Cortex of kidney (tissue), 1 donor: ENCODE results near the gene BAHCC1.

Source experiments
- DNase-seq: peaks from one replicate; lab custom pipeline; 2025; lab: John Stamatoyannopoulos, UW

BAHCC1 gene

DNA sequence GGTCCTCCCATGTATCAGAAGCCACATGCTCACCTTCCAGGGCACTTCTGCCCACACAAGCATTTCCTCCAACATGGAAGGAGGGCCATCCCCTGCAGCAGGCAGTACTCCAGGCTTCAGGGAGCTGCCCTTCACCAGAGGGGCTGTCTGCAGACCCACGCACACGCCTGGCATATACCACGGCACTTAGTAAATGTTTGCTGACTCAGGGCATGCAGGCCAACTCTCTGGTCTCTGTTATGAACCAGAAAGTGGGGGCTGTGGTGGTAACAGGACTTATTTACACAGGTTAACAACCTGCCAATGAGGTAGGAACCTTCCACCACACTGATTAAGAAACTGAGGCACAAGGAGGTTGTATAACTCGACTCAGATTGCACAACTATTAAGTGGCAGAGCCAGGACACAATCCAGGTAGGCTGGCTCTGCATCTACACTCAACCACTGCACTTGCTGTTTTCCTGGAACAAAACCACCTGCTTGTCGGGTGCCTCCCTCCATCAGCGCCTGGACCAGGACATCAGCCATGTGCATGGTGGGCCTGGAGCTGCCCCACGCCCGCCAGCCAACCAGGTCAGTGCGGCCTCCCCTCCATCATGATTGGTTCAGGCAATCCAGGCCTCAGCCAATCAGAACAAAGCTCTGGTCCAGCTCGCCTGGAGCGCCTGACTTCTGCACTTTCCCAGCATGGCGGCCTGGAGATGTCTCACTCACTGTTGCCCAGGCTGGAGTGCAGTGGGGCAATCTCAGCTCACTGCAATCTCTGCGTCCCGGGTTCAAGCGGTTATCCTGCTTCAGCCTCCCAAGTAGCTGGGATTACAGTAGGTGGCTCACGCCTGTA lies 98.2 kb downstream of the BAHCC1 start:
- no peak for DNase-seq

DNA sequence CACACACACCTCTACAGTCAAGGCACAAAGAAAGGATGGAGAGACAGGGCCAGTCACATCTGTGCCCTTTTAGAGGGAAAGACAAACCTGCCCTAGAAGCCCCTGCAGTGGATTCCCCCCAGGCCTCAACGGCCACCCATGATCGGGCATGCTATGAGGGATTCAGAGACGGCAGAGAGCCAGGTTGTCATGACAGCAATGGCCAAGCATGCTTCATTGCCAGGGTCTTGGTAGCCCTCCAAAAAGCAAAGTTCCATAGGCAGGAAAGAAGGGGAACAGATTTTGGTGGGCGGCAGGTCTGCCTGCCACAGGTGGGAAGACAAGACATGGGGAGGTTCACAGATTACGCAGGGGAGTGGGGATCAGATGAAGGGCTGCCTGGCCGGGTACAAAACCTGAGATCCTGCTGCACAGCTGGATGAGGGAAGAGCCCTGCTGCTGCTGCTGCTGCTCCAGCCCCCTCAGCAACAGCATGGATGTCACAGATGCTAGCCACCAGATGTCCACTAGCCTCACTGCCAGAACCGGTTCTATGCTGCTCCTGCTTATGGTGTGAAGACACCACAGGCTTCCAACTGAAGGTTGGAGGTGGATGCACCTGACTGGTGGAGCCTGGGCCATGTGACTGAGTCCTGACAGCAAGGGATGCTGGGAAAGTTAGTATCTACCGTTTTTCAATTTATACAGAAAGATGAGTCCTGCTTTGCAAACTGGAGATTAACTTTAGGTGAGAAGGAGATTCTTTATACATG lies 99.5 kb downstream of the BAHCC1 start:
- no peak for DNase-seq

DNA sequence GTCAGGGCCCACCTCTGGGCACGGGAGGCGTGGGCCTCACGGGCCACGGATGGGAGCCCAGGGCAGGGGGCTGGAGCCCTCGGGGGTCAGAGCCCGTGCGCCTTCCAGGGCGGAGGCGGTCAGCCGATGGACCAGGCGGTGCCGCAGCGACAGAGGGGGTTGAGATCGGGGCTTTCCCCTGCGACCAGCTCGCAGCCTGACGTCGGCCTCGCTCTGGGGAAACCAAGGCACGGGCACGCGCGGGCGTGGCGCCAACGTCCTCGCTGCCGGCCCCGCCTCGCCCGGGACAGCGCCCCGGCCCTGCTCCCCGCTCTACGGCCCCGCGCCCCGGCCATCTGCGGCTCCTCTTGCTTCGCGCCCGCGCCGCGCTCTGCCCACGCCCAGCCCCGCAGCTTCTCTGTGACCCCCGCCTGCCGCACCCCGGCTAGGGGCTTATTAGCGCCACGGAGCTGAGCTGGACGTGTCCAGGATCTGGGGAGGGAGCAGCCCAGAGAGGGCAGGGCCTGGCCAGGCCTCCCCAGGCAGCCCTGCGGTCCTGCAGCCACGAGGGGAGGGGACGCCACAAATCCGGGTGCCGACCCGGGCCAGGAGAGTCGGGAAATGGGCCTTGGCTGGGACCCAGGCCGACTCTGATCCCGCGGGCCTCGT lies 103.8 kb downstream of the BAHCC1 start:
- no peak for DNase-seq

DNA sequence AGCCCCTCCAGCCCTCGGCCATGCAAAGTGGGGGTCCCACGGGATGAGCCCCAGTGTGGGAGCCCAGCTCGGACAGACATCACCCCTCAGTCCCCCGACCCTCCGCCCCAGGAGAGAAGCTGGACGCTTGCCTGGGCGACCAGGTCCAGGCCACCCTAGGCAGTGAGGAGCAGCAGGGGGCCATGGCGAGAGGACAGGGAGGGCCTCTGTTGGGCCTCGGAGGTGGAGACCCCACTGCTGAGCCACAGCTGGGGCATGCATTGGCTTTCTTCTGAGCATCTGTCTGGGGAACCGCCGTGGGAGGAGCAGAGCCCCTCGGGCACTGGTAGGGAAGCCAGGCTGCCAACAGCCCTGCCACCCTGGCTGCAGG lies 104.3 kb downstream of the BAHCC1 start:
- no peak for DNase-seq

DNA sequence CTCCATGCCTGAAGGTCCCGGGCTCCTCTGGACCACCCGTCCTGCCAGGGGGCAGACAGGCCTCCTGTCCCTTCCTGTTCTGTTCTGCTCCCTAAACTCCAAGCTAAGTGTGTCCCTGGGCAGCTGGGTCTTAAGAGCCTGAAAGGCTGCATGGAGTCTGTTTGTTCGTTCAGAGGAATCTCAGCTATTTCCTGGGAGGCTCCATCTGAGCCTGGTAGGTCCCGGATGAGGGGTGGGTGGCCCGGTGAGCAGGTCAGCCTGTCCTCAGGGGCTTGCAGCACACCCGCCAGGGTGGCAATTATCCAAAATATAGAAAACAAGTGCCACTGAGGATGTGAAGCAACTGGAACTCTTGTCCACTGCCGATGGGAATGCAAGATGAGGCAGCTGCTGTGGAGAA lies 104.8 kb downstream of the BAHCC1 start:
- no peak for DNase-seq

DNA sequence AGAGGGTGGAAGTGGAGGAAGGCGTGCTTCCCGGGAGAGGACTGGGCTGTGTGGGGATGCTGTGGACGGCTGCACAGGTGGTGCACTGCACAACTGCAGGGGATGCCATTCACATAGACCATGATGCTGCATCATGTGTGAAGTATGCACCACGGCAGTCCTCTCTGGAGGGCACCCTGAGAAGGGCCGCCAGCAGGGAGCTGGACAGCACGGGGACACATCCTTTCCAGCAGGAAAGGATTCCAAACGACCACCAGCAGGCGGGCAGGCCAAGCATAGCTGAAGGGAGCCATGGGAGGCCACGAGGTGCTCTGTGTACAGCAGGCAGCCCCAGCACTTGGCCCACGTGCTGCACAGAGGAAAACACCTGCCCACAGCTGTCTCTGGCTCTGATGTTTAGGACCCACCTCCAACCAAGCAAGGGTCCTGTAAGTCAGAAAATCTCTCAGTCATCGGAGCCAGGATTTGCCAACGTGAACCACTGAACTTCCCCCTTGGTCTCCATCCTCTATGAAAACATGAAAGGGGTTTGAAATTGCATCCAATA lies 107.3 kb downstream of the BAHCC1 start:
- no peak for DNase-seq

DNA sequence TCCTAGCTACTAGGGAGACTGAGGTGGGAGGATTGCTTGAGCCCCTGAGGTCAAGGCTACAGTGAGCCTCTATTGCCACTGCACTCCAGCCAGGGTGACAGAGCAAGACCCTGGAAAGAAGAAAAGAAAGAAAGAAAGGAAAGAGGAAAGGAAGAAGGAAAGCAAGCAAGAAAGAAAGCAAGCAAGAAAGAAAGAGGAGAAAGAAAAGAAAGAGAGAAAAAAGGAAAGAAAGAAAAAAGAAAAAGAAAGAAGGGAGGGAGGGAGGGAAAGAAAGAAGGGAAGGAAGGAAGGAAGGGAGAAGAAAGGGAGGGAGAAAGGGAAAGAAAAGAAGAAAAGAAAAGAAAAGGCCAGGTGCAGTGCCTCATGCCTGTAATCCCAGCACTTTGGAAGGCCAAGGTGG lies 108.4 kb downstream of the BAHCC1 start:
- no peak for DNase-seq

DNA sequence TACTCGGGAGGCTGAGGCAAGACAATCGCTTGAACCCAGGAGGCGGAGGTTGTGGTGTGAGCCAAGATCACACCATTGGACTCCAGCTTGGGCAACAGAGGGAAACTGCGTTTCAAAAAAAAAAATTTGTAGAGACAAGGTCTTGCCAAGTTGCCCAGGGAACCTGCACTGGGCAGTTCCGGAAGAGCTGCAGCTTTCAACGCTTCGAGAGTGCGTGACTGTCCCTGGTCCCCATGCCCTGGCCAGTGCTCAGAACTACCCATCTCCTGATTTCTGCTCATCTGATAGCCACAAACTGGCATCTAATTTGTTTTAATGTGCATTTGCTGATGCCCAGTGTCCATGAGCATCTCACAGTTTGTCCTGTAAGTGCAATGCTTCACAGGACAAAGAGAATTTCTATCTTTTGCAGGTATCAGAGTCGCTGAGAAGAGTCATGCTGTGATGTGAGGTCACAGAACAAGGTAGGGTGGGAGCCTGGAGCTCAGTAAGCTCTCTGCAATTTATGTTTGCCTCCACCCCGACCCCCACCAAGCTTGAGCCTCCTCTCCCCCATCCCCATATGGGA lies 113.5 kb downstream of the BAHCC1 start:
- DNase-seq: no peak

DNA sequence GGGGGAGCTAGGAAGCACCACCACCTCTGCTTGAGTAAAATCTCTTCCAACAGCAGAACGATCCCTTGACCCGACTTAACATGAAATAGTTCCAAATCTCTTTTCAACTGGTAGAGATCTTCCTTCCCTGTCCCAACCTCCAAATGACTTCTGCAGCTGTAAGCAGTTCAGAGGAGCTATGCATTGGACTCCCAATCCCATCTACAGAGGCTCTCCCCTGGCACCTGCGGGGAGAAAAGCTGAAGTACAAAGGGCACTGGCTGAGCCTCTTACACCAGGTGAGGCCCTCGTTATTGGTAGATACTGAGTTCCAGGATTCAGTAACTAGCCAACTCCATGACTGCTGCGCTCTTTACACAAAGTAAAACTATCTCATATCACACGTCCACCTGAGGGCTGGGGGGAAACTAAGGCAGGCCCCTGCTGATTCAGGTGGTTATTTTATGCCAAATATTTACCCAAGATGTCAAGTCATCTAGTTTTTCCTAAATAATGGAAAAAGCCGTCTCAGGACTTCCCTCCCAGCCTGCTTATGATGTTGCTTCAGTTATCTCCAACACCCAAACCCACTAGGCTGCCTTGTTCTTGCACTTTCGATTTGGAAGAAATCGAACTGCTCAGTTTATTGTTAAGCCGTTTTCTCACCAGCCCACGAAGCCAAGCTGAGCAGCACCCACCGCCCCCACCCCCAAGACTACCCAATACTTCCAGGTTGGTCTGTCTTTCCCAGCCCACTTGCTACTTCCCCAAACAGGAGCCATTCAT lies 114.1 kb downstream of the BAHCC1 start:
- no peak for DNase-seq

DNA sequence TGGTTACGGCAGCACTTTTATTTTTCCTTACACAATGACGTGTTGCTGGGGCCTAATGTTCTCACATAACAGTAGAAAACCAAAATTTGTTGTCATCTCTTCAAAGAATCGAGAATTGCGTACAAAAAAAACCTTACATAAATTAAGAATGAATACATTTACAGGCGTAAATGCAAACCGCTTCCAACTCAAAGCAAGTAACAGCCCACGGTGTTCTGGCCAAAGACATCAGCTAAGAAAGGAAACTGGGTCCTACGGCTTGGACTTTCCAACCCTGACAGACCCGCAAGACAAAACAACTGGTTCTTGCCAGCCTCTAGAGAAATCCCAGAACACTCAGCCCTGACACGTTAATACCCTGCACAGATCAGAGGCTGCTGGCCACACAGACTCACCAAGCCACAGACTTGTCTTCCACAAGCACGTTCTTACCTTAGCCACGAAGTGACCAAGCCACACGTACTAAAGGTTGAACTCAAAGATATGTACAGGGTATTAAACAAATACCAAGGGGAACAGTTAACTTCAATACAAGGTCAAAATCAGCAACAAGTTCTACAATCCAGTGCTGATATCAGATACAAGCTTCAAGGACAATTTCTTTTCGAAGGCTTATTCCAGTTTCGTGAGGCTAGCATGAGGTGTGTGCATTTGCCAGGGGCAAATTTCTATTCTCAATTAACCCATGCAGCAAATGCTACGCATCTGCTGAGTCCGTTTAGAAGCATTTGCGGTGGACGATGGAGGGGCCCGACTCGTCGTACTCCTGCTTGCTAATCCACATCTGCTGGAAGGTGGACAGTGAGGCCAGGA lies 114.9 kb downstream of the BAHCC1 start:
- no peak for DNase-seq

DNA sequence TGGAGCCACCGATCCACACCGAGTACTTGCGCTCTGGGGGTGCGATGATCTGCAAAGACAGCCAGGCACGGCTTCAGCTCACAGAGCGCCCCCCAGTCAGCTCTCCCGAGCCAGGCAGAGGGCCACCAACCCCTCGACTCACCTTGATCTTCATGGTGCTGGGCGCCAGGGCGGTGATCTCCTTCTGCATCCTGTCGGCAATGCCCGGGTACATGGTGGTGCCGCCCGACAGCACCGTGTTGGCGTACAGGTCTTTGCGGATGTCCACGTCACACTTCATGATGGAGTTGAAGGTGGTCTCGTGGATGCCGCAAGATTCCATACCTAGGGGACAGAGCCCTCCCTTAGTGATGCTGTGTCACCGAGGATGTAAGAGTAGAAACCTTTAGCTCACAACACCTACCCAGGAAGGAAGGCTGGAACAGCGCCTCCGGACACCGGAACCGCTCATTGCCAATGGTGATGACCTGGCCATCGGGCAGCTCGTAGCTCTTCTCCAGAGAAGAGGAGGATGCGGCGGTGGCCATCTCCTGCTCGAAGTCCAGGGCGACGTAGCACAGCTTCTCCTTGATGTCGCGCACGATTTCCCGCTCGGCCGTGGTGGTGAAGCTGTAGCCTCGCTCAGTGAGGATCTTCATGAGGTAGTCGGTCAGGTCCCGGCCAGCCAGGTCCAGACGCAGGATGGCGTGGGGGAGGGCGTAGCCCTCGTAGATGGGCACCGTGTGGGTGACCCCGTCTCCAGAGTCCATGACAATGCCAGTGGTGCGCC lies 115.7 kb downstream of the BAHCC1 start:
- no peak for DNase-seq

DNA sequence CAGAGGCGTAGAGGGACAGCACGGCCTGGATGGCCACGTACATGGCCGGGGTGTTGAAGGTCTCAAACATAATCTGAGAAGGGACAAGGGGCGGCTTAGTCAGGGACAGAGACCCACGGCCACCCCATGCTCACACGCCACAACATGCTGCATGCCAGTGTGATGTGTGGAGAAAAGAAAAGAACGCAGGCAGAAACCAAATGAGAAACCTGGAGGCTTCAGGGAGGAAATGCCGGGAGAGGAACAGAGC lies 116.2 kb downstream of the BAHCC1 start:
- no peak for DNase-seq

DNA sequence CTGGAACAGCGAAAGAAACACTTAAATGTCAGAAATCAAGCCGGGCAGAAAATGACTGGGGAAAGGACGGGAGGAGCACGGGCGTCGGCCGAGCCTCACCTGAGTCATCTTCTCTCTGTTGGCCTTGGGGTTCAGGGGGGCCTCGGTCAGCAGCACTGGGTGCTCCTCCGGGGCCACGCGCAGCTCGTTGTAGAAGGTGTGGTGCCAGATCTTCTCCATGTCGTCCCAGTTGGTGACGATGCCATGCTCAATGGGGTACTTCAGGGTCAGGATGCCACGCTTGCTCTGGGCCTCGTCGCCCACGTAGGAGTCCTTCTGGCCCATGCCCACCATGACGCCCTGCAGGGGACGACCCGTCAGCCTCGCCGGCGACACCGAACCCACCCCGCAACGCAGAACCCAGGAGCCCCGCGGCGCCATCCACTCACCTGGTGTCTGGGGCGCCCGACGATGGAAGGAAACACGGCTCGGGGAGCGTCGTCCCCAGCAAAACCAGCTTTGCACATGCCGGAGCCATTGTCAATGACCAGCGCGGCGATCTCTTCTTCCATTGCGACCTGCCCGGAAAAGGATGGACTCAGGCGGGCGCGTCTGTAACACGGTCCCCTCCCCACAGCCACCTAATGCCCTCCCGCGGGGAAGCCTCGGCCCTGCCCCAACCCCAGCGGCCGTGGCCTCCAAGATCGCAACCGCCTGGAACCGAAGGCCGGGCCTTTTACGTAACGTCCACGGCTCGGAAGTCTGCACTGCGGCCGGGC lies 116.7 kb downstream of the BAHCC1 start:
- DNase-seq: no peak

DNA sequence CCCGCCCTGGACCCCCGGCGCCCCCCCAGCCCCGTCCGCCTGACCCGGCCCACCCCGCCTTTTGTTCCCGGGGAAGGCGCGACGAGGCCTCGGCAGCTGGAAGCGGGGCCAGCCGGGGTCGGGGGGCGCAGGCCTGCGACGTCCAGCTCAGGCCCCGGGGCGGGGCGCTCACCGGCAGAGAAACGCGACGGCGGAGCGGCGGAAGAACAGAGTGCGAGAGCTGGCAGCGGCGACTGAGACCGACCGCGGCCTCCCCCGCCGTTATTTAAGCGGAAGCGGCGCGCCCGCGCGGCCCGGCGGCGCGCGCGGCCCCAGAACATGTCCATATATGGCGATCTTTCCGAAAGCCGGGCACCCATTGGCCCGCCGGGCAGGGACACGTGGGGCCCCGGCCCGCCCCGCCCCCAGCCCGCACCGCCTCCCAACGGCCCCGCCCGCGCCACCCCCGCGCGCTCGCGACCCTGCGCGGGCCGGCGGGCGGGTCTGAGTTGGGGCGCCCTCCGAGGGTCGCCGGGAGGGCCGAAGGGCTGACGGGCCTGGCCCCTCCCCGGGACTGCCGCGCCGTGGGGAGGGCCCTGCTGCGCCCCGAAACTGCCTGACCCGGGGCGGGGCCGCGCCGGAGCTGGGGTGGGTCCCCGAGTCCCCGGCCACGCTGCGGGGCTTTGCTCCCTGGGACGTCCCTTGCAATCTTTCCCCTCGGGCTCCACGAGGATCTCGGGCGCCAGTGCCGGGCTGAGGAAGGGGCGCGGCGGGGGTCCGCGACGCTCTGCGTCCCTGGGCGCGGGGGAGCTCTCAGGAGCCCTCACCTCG lies 117.5 kb downstream of the BAHCC1 start, which contains the start of gene ACTG1:
ACTG1 (minus strand) TSS at position 238 of the 810 bp plus-strand sequence. CDS start 445 bp downstream, outside the sequence.
- DNase-seq: no peak

DNA sequence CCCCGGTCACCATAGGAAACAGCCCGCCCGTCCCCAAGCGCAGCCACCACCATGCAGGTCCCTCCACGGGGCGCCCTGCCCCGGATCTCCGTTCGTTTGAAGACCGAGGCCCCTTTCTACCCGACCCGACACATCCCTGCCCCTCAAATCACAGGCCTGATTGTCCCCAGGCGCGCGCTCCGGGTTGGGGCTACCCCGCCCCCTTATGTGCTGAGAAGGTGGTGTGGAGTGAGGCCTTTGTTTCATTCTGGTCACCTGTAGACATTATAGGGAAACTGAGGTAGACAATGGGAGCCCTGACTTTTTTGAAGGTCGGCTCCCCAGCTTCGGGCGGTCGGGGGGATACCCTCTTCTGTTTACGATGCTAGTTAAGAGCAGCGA lies 118.1 kb downstream of the BAHCC1 start:
- no peak for DNase-seq

DNA sequence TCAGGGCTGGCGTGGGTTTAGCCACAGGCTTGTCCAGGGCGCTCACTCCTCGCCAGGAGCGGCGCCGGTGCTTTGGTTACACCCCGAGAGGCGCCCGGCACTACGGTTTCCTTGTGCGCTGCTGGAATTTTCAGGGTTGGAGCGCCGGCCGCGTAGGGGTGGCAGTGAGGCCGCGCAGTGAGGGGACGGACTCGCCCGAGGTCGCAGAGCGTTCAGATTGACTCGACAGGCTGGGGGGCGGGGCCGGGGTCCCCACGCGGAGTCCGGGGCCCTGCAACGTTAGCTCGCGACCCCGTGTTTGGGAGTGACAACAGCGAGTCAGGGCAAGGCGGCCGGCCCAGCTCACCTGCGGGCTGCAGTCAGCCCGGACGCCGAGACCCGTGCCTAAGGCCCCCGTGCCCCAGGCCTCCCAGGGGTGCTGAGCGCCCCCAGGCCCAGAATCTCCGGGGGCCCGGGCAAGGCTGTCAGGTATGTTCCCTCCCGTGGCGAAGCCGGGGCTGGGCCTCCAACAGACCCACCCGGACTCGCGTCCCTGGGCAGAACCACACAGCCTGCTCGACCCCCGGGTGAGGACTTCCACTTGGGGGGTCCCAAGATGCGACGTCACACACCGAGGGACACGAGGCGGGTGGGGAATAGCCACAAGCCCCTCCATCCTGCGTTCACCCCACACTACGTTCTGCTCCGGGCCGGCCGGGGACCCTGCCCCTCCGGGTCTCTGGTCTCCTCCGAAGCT lies 118.7 kb downstream of the BAHCC1 start:
- no peak for DNase-seq

DNA sequence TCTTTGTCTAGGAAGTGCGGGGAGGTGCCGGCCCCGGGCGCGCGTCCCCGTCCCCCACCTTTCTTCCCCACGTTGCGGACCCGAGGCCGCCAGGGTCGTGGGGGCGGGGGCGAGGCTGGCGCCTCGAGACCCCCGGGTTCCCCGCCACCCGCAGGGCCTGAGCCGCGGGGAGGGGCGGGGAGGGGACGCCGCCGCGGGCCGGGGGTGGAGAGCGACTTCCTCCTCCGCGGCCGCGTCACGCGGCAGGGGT lies 119.2 kb downstream of the BAHCC1 start:
- DNase-seq: no peak
